GDM1 (cell line): ENCODE results near the gene UFD1.

Experiments
- DNase-seq: peaks from one replicate; lab custom pipeline; 2025; lab: John Stamatoyannopoulos, UW

Gene UFD1, protein sequence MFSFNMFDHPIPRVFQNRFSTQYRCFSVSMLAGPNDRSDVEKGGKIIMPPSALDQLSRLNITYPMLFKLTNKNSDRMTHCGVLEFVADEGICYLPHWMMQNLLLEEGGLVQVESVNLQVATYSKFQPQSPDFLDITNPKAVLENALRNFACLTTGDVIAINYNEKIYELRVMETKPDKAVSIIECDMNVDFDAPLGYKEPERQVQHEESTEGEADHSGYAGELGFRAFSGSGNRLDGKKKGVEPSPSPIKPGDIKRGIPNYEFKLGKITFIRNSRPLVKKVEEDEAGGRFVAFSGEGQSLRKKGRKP

DNA sequence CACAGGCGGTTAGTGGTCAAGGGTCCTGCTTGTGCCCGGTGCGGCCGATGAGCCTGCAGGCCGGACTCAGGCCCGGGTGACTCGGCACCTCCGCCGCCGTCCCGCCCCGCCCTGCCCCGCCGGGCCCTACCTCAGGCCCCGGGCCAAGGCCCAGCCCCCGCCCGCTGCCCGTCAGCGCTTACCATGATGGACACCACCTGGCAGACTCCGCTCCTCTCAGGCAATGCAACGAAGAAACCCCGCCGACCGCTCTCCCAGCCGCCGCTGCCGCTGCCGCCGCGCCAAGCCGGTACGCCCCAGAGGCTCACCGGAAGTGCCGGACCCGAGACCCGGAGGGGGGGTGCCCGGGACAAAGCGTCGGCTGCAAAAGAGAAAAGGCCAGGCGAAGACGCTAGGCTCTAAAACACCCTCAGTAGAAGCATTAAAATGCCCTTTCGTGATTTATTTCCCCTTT, at the start of gene UFD1:
UFD1 (minus strand) TSS at position 293 of the 454 bp plus-strand sequence; CDS start at position 185, 108 bp downstream.
- DNase-seq, result peak; percentile 71

DNA sequence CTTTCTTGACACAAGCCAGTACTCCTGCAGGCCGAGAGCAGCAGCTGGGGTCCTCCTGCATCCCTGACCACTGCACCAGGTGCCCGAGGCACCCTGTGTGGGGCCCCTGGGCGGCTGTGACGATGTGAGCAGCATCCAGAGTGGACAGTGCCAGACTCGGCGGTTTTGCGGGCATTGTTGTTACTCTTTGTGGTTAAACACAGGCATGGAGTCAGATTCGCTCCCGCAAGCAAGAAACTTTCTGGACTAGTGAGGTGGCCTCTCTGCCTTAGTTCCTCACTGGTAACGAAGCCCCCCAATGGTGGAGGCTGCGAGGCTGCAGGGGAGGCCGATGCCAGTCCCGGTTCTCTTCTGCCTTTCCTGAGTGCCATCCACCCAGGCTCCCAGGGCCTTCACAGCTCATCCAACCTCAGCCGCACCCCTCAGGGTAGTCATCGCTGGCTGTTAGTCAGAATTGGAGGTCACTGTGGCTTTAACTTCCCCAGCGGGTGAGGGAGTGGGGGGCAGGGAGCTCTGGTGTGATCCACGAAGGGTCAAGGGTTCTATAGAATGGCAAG, 48.9 kb upstream of the UFD1 start:
- no peak for DNase-seq

GRCh38 chr22:19527321-19527721, 48.3 kb upstream of the UFD1 start:
- no peak for DNase-seq

DNA sequence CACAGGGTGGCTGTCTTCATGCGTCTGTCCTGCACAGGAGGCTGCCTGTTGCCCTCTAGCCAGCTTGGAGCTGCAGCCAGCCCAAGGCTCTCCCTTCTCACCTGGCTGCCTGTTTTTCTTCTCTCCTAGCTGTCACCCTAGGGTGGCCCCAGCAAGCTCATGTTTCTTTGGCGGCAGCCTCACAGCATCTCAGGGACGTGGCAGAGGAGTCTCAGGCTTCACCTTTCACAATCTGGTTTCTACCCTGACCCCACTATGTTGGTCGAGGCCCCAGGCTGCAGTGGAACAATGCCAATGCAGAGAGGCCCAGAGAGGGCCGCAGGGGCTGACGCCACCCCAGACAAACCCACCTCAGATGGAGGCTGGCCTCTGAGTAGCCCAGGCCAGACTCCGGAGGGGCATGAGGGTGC, 47.7 kb upstream of the UFD1 start:
- DNase-seq, result no peak

DNA sequence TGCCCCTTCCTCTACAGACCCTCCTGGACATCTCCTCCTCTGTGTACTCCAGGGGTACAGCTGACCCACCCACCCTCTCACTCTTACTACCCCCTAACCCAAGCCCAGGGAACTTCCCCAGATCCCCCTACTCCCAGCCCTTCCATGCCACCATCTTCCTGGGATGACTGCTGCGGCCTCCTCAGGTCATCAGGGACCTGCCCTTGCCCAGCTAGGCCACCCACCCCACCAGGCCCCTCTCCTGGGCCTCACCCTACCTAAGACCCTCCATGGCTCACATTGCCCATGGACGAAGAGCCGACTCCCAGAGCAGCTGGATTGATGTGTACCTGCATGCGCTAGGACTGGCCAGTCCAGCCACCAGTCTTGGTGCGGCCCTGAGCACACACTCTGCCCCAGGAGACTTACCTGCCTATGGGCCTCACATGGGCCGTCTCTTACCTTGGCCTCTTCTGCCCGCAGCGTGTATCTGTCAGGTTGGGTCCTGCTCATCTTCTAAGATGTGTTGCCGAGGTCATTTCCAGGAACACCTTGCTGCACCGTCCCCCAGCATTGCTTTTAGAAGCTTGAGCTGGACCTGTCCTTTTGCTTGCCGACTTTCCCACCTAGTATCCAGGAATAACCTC, 47.2 kb upstream of the UFD1 start:
- no peak for DNase-seq

DNA sequence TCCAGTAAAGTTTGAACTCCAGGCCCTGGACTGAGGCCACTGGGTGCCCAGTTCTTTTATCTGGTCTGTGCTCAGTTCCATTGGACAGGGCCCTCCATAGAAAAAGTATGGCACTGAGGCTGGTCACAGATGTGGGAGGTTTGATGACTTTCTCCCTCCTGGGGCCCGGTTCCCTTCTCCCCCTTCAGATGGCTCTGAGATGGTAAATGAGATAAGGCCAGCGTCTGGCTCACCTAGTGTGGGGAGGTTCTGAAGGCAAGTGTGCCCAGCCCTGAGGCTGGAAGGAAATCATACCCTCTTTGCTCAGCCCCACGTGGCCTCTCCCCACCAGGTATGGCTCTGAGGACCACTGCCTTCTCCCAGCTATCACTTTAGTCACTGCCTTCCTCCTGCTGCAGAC, 46.7 kb upstream of the UFD1 start:
- no peak for DNase-seq

DNA sequence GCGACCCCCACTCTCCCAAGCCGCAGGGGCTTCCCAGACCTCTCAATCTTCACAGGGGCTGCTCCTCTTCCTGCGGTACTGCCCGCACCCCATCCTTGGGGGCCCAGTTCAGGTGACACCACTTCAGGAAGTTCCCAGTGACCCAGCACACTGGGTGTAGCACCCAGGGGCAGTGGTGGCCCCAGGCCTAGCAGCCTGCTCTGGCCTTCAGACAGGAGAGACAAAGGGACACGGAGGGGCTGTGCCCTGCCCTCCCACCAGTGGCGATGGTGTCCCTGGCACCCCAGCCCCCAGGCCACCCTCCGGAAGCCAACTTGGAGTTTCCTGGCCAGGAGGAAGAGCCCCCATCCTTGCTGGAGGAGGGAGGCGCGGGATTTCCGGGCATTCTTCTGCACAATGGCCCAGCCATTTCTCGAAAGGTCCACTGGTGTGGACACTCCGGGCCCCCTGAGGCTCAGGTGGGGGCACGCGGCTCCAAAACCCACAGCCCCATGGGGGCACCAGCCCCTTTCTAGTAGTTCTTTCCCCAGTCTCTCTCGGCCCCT, 46.2 kb upstream of the UFD1 start:
- DNase-seq, result no peak

DNA sequence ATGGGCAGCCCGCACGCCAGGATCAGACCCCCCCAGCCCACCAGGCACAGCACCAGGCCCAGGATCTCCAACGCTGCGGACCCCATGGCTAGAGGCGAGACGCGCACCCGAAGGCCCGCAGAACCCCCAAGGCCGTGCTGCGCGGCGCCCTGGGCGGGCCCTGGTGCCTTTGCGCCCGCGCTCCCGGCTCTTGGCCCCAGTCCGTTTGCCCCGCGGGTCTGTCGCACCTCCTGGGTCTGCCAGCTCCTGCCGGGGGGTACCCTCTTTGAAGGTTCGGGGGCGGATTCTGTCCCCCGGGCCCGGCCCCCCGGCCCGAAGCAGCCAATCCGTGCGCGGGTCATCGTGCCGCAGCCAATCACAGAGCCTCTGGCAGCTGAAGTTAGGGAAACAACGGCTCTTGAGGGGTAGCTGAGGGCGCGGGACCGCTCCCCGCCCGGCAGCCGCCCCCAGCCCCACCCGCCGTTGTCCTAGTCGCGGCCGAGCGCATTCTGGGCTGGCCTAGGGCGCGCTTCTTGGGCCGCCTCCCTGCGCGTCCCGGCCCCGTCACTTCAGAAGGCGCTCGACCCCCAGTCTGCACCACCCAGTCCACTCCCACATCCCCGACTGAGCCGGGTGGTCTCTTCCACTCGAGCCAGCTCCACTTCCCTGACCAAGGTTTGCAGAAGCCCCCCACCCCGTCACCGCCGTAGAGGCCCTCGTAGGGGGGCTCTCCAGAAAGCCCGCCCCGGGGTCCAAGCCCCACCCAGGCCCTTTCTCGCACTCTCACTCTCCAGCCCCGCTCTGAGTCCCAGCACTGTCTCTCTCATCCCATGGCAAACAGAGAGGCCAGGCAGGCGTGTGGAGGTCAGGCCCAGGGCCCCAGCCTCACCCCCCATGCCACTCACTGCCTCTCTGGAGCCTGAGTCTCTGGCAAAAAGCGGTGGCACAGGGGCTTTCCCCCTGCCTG, 45.5 kb upstream of the UFD1 start, which contains the start of gene CLDN5:
CLDN5 (minus strand) TSS at position 241 of the 946 bp plus-strand sequence; CDS start at position 86, 155 bp downstream.
- DNase-seq, result no peak

DNA sequence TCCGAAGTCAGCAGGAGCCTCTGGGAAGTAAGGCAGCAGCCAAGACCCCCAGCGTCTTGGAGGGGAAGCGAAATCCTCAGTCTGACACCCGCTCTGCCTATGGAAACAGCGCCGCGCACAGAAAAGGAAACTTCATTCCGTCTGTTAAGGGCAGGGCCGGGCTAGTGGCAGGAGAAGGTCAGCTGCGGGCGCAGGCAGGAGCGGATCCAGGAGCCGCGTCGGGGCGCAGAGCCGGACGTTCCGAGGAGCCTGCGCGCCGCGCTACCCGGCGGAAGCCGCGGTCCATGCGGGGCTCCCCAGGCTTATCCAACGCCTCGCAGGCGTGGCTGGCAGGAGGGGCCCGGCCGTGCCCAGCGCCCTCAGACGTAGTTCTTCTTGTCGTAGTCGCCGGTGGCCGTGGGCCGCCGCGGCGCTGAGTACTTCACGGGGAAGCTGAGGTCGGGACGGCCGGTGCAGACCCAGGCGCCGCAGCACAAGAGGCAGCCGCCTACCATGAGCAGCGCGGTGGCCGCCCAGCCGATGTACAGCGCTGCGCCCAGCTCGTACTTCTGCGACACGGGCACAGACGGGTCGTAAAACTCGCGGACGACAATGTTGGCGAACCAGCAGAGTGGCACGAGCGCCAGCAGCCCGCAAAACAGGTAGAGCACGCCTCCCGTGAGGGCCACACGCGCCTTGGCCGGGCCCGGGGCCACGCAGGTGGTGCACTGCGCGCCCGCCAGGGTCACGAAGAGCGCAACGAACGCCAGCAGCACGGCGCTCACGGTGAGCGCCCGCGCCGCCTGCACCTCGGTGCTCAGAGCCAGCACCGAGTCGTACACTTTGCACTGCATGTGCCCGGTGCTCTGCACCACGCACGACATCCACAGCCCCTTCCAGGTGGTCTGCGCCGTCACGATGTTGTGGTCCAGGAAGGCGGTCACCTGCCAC, 44.5 kb upstream of the UFD1 start:
- no peak for DNase-seq

DNA sequence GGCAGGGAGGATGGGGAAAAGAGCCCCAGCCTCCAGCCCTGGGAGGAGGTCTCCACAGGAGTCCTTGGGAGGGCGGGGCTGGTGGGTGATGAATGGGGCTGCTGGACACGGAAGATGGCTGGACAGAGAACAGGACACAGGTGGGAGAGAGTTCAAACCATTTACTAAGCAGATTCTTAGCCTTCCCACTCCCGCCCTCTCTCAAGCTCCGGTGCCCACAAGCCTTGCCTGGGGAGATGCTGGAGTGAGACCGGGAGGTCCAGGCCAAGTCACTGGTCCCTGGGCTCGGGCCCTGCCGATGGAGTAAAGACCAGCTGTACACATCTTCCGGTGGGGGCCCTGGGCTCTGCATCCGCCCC, 43.9 kb upstream of the UFD1 start:
- no peak for DNase-seq

DNA sequence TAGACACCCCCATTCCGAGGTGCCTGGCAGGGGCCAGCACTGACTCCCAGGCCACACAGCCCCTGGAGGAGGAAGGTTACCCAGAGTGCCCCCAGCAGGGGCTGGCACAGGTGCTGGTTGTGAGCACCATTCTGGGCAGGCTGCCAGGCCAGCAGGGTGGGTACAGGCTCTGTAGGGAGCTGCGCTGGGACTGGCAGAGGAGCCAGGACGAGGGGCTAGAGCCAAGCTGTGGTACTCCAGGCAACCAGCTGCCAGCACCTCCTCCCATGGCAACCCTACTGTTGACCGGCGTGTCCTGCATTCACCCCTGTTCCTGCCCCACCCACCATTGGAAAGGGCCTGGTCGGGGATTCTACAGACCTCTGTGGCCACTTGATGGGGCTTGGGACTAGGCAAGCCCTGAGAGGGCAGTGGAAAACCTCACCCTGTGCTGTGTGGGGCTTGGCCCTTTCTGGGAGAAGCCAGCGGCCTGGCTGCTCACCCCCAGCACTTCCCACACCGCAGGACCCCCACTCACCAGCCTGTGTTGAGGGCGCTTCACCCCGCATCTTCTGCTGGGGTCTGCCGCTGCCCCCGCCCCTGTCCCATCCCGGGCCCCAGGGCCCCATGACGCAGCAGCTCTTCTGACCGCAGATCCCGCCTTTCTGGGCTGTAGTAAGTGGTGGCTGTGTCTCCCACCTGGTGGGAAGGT, 43.3 kb upstream of the UFD1 start:
- DNase-seq, result no peak

- no peak for DNase-seq
Observed at GRCh38 chr22:19520566-19521305, 41.7 kb upstream of the UFD1 start.

DNA sequence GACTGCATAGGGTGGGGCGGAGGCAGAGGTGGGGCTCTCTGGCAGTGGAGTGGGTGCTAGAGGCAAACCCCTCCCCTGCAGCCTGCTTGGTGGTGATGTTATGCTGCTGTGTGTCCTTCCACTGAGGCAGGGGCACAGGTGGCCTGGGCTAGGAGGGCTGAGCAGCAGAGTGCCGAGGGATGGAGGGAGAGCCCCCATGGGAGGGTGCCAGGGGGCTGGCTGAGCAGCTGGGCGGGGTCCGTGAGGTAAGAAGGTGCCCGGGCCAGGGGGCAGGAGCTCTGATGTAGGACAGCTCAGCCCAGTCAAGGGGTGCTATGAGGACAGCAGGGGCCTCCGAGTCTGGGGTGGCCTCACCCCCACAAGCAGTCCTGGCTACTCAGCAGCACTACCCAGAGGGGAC, 41.0 kb upstream of the UFD1 start:
- no peak for DNase-seq

DNA sequence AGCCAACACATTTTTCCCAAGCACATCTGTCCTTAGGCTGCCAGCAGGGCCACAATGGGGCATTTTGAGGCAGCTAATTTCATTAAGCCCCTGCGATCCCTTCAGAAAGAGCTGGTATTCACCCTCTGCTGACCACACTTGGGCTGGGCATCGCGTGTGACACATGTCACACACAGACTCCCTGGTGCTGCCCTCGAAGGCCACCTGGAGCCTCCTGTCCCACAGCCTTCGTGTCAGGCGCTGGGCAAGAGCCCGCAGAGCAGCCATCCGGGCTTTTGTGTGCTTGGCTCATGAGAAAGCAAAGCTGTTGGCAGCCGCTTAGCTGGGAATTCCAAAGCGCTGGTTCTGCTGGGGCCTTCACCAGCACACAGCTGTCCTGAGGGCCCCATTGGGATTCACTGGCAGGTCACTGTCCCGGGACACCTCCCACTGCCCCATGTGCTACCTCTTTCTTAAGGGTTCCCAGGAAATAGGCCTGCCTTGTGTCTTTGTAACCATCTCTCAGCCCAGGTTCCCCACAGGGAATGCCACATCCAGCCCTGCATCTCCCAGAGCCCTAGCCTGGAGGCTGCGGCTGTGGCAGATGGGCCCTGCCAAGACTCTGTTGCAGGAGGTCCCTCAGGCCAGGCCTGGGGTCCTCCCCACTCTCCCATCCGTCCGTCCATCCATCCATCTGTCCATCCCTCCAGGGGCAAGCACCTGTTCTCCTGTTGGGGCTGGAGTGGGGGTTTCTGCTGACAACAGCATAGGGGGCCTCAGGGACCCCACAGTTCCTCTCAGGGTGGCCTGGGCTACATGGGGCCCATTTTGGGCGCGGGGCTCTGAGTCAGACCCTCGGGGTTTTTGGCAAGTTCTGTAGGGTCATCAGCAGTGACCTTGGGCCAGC, 40.3 kb upstream of the UFD1 start:
- no peak for DNase-seq

DNA sequence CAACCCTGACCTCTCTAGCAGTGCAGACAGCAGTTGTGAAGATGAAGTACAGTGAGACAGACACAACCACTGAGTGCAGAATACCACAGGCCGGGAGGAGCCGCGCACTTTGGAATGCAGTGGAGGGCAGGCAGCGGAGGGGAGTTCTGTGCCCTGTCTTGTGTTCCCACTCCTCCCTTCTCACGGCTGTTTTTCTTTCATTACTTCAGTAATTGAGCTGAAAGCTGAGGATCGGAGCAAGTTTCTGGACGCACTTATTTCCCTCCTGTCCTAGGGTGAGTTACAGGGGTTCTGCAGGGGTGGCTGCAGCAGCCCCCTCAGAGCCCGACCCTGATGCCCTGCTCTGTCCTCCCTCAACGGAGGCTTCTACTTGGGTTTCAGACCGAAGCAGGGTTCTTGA, 39.6 kb upstream of the UFD1 start:
- no peak for DNase-seq

- DNase-seq, result no peak
Observed at GRCh38 chr22:19517919-19518611, 39.1 kb upstream of the UFD1 start.

DNA sequence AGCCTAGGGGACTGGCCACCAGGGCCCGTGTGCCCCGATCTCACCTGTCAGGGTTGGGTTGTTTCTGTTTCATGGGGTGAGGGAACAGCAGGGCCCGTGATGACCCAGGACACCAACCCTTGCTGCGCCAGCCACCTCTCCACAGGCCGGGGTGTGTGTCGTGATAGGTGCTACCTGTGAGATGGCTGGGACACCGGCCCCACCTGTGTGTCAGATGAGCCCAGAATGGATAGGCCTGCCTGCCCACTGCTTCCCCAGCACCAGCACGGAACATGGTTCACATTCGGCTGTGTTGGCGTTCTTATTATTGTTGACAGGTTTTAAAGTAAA, 38.1 kb upstream of the UFD1 start:
- DNase-seq, result no peak
